ENCODE measurements around the gene NFATC2.

GRCh38 chr20:51386586-51386985 is 155.9 kb downstream of the NFATC2 start:
- no peak for TF ChIP-seq PKNOX1 (IDR thresholded peaks at IDR 0.05)
- TF ChIP-seq LEF1 (IDR thresholded peaks at IDR 0.05; ENCODE audit: borderline replicate concordance) = no peak
- TF ChIP-seq BHLHE40 (IDR thresholded peaks at IDR 0.05; ENCODE audit: borderline replicate concordance) = no peak
- TF ChIP-seq SP1 (IDR thresholded peaks at IDR 0.05) = no peak
- TF ChIP-seq ELF4 (IDR thresholded peaks at IDR 0.05) = no peak
- TF ChIP-seq NFRKB (IDR thresholded peaks at IDR 0.05) = no peak
- TF ChIP-seq HDGF (IDR thresholded peaks at IDR 0.05; ENCODE audit: borderline replicate concordance) = no peak
- TF ChIP-seq TARDBP (IDR thresholded peaks at IDR 0.05) = no peak
- no peak for TF ChIP-seq ARNT (IDR thresholded peaks at IDR 0.05)
- no peak for TF ChIP-seq FOXK2 (IDR thresholded peaks at IDR 0.05)
- no peak for TF ChIP-seq FOXA1 (IDR thresholded peaks at IDR 0.05)
- no peak for TF ChIP-seq L3MBTL2 (conservative IDR thresholded peaks at IDR 0.05)
- TF ChIP-seq SUZ12 (IDR thresholded peaks at IDR 0.05) = no peak
- no peak for TF ChIP-seq FOXM1 (IDR thresholded peaks at IDR 0.05; ENCODE audit: borderline replicate concordance)
